IgD-negative memory B cell (primary cell): ENCODE results near the gene PLCXD1. TPM values are rescaled to one million over a fixed set of nuclear protein-coding genes. Genes with fewer than 3 reads are reported as not detected.

ENCODE experiments used
- H3K27ac Mint-ChIP-seq, 3 donors: one replicate each; pipeline ENCODE4 v1.8.0; 2020 to 2022; ENCODE audit warnings: mild to moderate bottlenecking in 3 of 3, mixed read lengths in 3 of 3, moderate library complexity in 1 of 3
- H3K27me3 Mint-ChIP-seq: one replicate; pipeline ENCODE4 v1.8.0; 2021; ENCODE audit warnings: mixed read lengths
- H3K36me3 Mint-ChIP-seq: one replicate; pipeline ENCODE4 v1.8.0; 2020; ENCODE audit warnings: mild to moderate bottlenecking, mixed read lengths
- H3K4me1 Mint-ChIP-seq, 3 donors: one replicate each; pipeline ENCODE4 v1.8.0; 2020 to 2022; ENCODE audit warnings: mixed read lengths in 3 of 3, mild to moderate bottlenecking in 1 of 3
- H3K4me3 Mint-ChIP-seq, 4 donors: one replicate each; pipeline ENCODE4 v1.8.0; 2020 to 2022; ENCODE audit warnings: mild to moderate bottlenecking in 4 of 4, mixed read lengths in 4 of 4, moderate library complexity in 3 of 4
- H3K9me3 Mint-ChIP-seq, 3 donors: one replicate each; pipeline ENCODE4 v1.8.0; 2020 to 2021; ENCODE audit warnings: mixed read lengths in 3 of 3, mild to moderate bottlenecking in 1 of 3
- polyA plus RNA-seq: library from polyadenylated mRNA; unstranded; fragments of 300-500 nt; fragmentation: Illumina TruSeq; gene quantifications from one replicate; pipeline ENCODE4 v1.2.3, GENCODE V29; 2021

Gene PLCXD1
- polyA plus RNA-seq, 1 donor from 2014 or later: 10.3 TPM

DNA sequence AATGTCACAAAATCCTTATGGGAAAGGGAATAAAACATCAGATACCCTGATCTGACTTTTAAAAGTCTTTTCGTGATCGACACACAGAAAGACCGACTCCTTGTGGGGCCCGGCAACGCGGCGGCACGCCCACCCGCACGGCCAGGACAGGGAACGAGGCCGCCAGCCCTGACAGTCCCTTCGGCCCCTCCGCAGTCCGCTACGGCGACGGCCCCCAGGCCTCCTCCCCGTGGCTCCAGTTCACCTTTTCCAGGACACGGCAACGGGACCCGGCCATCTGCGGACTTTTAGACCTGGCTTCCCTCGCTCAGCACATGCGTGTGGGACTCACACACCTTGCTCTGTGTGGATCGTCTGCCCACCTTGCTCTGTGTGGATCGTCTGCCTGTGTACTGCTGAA lies 71.0 kb downstream of the PLCXD1 start:
- Mint-ChIP-seq H3K36me3 (peaks cover 4% of the 10 kb centered on the region), H3K4me3 (no peak overlapping the region), H3K27ac (no peak overlapping the region), H3K27me3 (no peaks in the 10 kb centered on the region), H3K4me1 (peaks cover 0 to 8% (median under 1%) of the 10 kb centered on the region in 3 donors), H3K9me3 (no peaks in the 10 kb centered on the region)

DNA sequence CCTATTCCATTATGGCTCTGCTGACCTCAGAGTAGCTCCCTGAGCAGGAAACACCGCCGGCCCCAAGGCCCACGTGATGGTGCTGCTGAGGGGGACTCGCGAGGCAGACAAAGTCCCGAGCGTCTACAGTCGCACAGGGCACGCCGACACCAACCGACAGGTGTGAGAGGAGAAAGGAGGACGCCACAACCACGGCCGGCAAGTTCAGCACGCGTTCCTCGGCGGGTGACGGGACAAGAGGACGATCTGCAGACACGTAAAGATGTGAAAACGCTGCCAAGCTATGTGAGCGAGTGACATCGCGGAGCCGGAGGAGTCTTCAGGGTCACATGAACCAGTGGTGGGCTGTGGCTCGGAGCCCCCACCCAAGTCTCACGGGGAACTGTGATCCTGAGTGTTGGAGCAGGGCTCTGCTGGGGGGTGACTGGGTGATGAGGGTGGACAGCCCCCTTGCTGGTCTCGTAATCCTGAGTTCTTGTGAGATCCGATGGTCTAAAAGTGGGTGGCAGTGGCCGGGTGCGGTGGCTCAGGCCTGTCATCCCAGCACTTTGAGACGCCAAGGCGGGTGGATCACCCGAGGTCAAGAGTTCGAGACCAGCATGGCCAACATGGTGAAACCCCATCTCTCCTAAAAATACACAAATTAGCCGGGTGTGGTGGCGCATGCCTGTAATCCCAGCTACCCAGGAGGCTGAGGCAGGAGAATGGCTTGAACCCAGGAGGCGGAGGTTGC lies 71.6 kb downstream of the PLCXD1 start:
- H3K27ac Mint-ChIP-seq: peak overlapping the region in 1 of 3 donors; percentile 57
- H3K4me1 Mint-ChIP-seq: peaks cover 0 to 8% (median 2%) of the 10 kb centered on the region in 3 donors
- H3K36me3 Mint-ChIP-seq: peaks cover 4% of the 10 kb centered on the region
- H3K9me3 Mint-ChIP-seq: no peaks in the 10 kb centered on the region
- H3K4me3 Mint-ChIP-seq: no peak overlapping the region
- H3K27me3 Mint-ChIP-seq: no peaks in the 10 kb centered on the region

Other genes with a start within 250 kb of the PLCXD1 start
- gene GTPBP6, start 37.4 kb downstream of the PLCXD1 start, polyA plus RNA-seq: 40.8 TPM
- gene PPP2R3B, start 105.5 kb downstream of the PLCXD1 start, polyA plus RNA-seq: 9.2 TPM